Renal pelvis (tissue), 12 donors: ENCODE results near the gene CD55. TPM values are rescaled to one million over a fixed set of nuclear protein-coding genes. Genes with fewer than 3 reads are reported as not detected.

Source experiments
- DNase-seq: peaks from one replicate; pipeline ENCODE4 v3.0.0-alpha.2; 2013
- long read RNA-seq, 16 experiments: transcript quantifications; one replicate each; lab custom pipeline, GENCODE V29; 2026
- polyA plus RNA-seq, 3 donors: library from polyadenylated mRNA; unstranded; fragments of 120-200 nt; gene quantifications; one replicate each; pipeline ENCODE4 v1.2.1, GENCODE V29; 2013; ENCODE audit not compliant: insufficient read length in 3 of 3

Gene CD55
- polyA plus RNA-seq, result 10 to 100 TPM; 37.2 to 49.6 (median 44.6) TPM
- long read RNA-seq, donor 1, partial matches to known transcripts, result 17 of 29 reads
- long read RNA-seq, donor 1, other reads (novel, unspliced or antisense), result 12 of 29 reads
- long read RNA-seq, donor 2, partial matches to known transcripts, result 5 of 20 reads
- long read RNA-seq, donor 2, other reads (novel, unspliced or antisense), result 15 of 20 reads
- long read RNA-seq, donor 3, partial matches to known transcripts, result 7 of 18 reads
- long read RNA-seq, donor 3, other reads (novel, unspliced or antisense), result 11 of 18 reads
- long read RNA-seq, donor 4, partial matches to known transcripts, result 12 of 27 reads
- long read RNA-seq, donor 4, other reads (novel, unspliced or antisense), result 15 of 27 reads
- long read RNA-seq, donor 5, partial matches to known transcripts, result 5 of 11 reads
- long read RNA-seq, donor 5, other reads (novel, unspliced or antisense), result 6 of 11 reads
- long read RNA-seq, donor 6, partial matches to known transcripts, result 12 of 12 reads
- long read RNA-seq, donor 6, other reads (novel, unspliced or antisense), result 0 of 12 reads
- long read RNA-seq, donor 7, partial matches to known transcripts, result 13 of 32 reads
- long read RNA-seq, donor 7, other reads (novel, unspliced or antisense), result 19 of 32 reads
- long read RNA-seq, donor 8, result 0 reads
- long read RNA-seq, donor 9, partial matches to known transcripts, result 23 of 47 reads
- long read RNA-seq, donor 9, other reads (novel, unspliced or antisense), result 24 of 47 reads
- long read RNA-seq, donor 10, partial matches to known transcripts, result 19 of 24 reads
- long read RNA-seq, donor 10, other reads (novel, unspliced or antisense), result 5 of 24 reads
- long read RNA-seq, donor 11, result 0 reads
- long read RNA-seq, donor 12, partial matches to known transcripts, result 19 of 31 reads
- long read RNA-seq, donor 12, other reads (novel, unspliced or antisense), result 11 of 31 reads
- long read RNA-seq, donor 13, partial matches to known transcripts, result 9 of 15 reads
- long read RNA-seq, donor 13, other reads (novel, unspliced or antisense), result 6 of 15 reads
- long read RNA-seq, donor 14, result 0 reads
- long read RNA-seq, donor 15, partial matches to known transcripts, result 49 of 66 reads
- long read RNA-seq, donor 15, other reads (novel, unspliced or antisense), result 17 of 66 reads
- long read RNA-seq, donor 16, partial matches to known transcripts, result 16 of 23 reads
- long read RNA-seq, donor 16, other reads (novel, unspliced or antisense), result 7 of 23 reads

- DNase-seq, result peak; percentile 91
Observed at GRCh38 chr1:207321079-207321789, at the start of gene CD55. TSS of gene CD55 (plus strand) at chr1:207321678. CDS start at chr1:207321766, 88 bp downstream.

- no peak for DNase-seq
Observed at GRCh38 chr1:207274882-207275281, 46.6 kb upstream of the CD55 start.

- DNase-seq, result no peak
Observed at GRCh38 chr1:207276465-207276864, 45.0 kb upstream of the CD55 start.

GRCh38 chr1:207277241-207277640 is 44.2 kb upstream of the CD55 start:
- DNase-seq, result no peak

GRCh38 chr1:207279652-207280051 is 41.8 kb upstream of the CD55 start:
- DNase-seq, result no peak

GRCh38 chr1:207280706-207281105 is 40.8 kb upstream of the CD55 start:
- DNase-seq, result no peak

- DNase-seq, result no peak
Observed at GRCh38 chr1:207282058-207282457, 39.4 kb upstream of the CD55 start.

GRCh38 chr1:207282496-207283380 is 38.7 kb upstream of the CD55 start:
- peak; percentile 51 for DNase-seq

- DNase-seq, result no peak
Observed at GRCh38 chr1:207283421-207283820, 38.1 kb upstream of the CD55 start.

- DNase-seq, result peak; percentile 33
Observed at GRCh38 chr1:207284209-207284897, 37.1 kb upstream of the CD55 start.

- no peak for DNase-seq
Observed at GRCh38 chr1:207286786-207287468, 34.6 kb upstream of the CD55 start.

- DNase-seq, result peak; percentile 57
Observed at GRCh38 chr1:207288315-207288714, 33.2 kb upstream of the CD55 start.

GRCh38 chr1:207289756-207290155 is 31.7 kb upstream of the CD55 start:
- no peak for DNase-seq

- DNase-seq, result no peak
Observed at GRCh38 chr1:207291723-207292122, 29.8 kb upstream of the CD55 start.

- DNase-seq, result no peak
Observed at GRCh38 chr1:207298186-207298585, 23.3 kb upstream of the CD55 start.

- no peak for DNase-seq
Observed at GRCh38 chr1:207298636-207299398, 22.7 kb upstream of the CD55 start.

- no peak for DNase-seq
Observed at GRCh38 chr1:207300970-207301369, 20.5 kb upstream of the CD55 start.
